EH (cell line): ENCODE results near the gene STK24.

ENCODE experiments used
- DNase-seq: peaks from one replicate; pipeline ENCODE4 v3.0.0-alpha.2; 2015; ENCODE audit warnings: low read depth

The STK24 gene

GRCh38 chr13:98489446-98490194 lies 87.3 kb downstream of the STK24 start:
- no peak for DNase-seq

- no peak for DNase-seq
Measured at GRCh38 chr13:98488736-98489135, 88.2 kb downstream of the STK24 start.

- no peak for DNase-seq
Measured at GRCh38 chr13:98487522-98487921, 89.4 kb downstream of the STK24 start.

GRCh38 chr13:98487016-98487415 lies 89.9 kb downstream of the STK24 start:
- peak; percentile 74 for DNase-seq

- no peak for DNase-seq
Measured at GRCh38 chr13:98486412-98486811, 90.5 kb downstream of the STK24 start.

GRCh38 chr13:98485561-98485960 lies 91.3 kb downstream of the STK24 start:
- no peak for DNase-seq

- peak; percentile 96 for DNase-seq
Measured at GRCh38 chr13:98484289-98485219, 92.4 kb downstream of the STK24 start.

- peak; percentile 58 for DNase-seq
Measured at GRCh38 chr13:98483601-98484288, 93.2 kb downstream of the STK24 start.

GRCh38 chr13:98482476-98483444 lies 94.1 kb downstream of the STK24 start:
- peak; percentile 77 for DNase-seq

- no peak for DNase-seq
Measured at GRCh38 chr13:98480915-98481877, 95.7 kb downstream of the STK24 start.

GRCh38 chr13:98479496-98480003 lies 97.4 kb downstream of the STK24 start:
- no peak for DNase-seq

GRCh38 chr13:98478189-98479129 lies 98.4 kb downstream of the STK24 start:
- peak; percentile 56 for DNase-seq

GRCh38 chr13:98476538-98476966 lies 100.4 kb downstream of the STK24 start:
- DNase-seq: peak; percentile 97

GRCh38 chr13:98476106-98476505 lies 100.8 kb downstream of the STK24 start:
- no peak for DNase-seq

GRCh38 chr13:98475522-98475921 lies 101.4 kb downstream of the STK24 start:
- no peak for DNase-seq

- no peak for DNase-seq
Measured at GRCh38 chr13:98474761-98475160, 102.1 kb downstream of the STK24 start.

- DNase-seq: no peak
Measured at GRCh38 chr13:98474292-98474691, 102.6 kb downstream of the STK24 start.

- no peak for DNase-seq
Measured at GRCh38 chr13:98473788-98474144, 103.1 kb downstream of the STK24 start.
